Measurements from ENCODE around the gene KCNJ16.

DNA sequence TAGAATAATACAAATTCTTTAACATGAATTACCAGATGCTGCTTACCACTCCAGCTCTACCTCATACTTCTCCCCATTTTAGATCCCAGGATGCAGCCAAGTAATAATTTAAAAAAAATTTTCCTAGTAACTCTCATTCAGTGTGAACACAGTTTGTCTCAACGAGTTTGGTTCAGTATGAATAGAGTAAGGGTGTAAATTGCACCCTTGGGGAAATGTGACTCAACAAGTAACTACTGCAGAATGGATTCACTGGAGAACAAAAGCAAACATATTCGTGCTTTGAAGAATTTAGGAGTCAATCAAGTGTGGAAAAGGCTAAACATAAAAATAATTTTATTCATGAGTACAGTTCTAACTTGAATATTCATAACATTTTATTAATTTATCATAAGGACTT, 23.0 kb downstream of the KCNJ16 start:
- TF ChIP-seq CTCF (IDR thresholded peaks at IDR 0.05) (no peak), POLR2AphosphoS5 (IDR thresholded peaks at IDR 0.05) (no peak)

Measured in breast epithelium (tissue), 3 donors.